HG02852 (cell line): ENCODE data around the gene SMYD4.
"Not testable (repeated sequence)": the region's sequence is repeated elsewhere in the genome, so short reads cannot be mapped to it uniquely, and the experiment has no call there.

Experiments used
- ATAC-seq: cut with Tn5 transposase; IDR thresholded peaks from one replicate; pipeline ENCODE4 v1.9.1; 2021; ENCODE audit warnings: mild to moderate bottlenecking, moderate library complexity; ENCODE audit not compliant: unreplicated experiment

The SMYD4 gene

GRCh38 chr17:1786708-1787107 lies 43.0 kb downstream of the SMYD4 start:
- no peak for ATAC-seq

GRCh38 chr17:1785930-1786329 lies 43.8 kb downstream of the SMYD4 start:
- ATAC-seq: no peak

GRCh38 chr17:1783834-1784611 lies 45.7 kb downstream of the SMYD4 start:
- no peak for ATAC-seq

- no peak for ATAC-seq
Observed at GRCh38 chr17:1783271-1783670, 46.4 kb downstream of the SMYD4 start.

- ATAC-seq: no peak
Observed at GRCh38 chr17:1782171-1782567, 47.5 kb downstream of the SMYD4 start.

- ATAC-seq: no peak
Observed at GRCh38 chr17:1779571-1780131, 50.1 kb downstream of the SMYD4 start.

- no peak for ATAC-seq
Observed at GRCh38 chr17:1776857-1777256, 52.8 kb downstream of the SMYD4 start.

- ATAC-seq: no peak
Observed at GRCh38 chr17:1776328-1776727, 53.4 kb downstream of the SMYD4 start.

GRCh38 chr17:1774390-1775176 lies 55.1 kb downstream of the SMYD4 start:
- no peak for ATAC-seq

GRCh38 chr17:1773696-1774181 lies 56.0 kb downstream of the SMYD4 start:
- ATAC-seq: no peak

GRCh38 chr17:1773000-1773695 lies 56.6 kb downstream of the SMYD4 start:
- ATAC-seq: not testable (repeated sequence)

GRCh38 chr17:1769822-1770477 lies 59.8 kb downstream of the SMYD4 start:
- ATAC-seq: no peak

GRCh38 chr17:1767358-1767757 lies 62.3 kb downstream of the SMYD4 start:
- ATAC-seq: no peak

- ATAC-seq: no peak
Observed at GRCh38 chr17:1766382-1767135, 63.1 kb downstream of the SMYD4 start.

- ATAC-seq: no peak
Observed at GRCh38 chr17:1765576-1765975, 64.1 kb downstream of the SMYD4 start.

- not testable (repeated sequence) for ATAC-seq
Observed at GRCh38 chr17:1764705-1765104, 65.0 kb downstream of the SMYD4 start.

- ATAC-seq: no peak
Observed at GRCh38 chr17:1764284-1764683, 65.4 kb downstream of the SMYD4 start.

- ATAC-seq: no peak
Observed at GRCh38 chr17:1762901-1763898, 66.5 kb downstream of the SMYD4 start.
